Activated CD4-positive, alpha-beta memory T cell treated with anti-CD3 and anti-CD28 coated beads, Interleukin-2, amount 10 ng/mL, durations not matched to agents 7 days and 5 days (primary cell): ENCODE measurements around the gene PPM1H. TPM values are rescaled to one million over a fixed set of nuclear protein-coding genes. Genes with fewer than 3 reads are reported as not detected.

ENCODE experiments used
- CTCF ChIA-PET: fragments of 350-600 bp; sonication (Branson Sonifier 250); formaldehyde crosslinking; loops from one replicate; lab custom pipeline; 2021; ENCODE audit warnings: antibody characterized with exemption, inconsistent platforms; lab: Charles Lee
- POLR2A ChIA-PET: fragments of 350-600 bp; sonication (Branson Sonifier 250); formaldehyde crosslinking; loops from one replicate; lab custom pipeline; 2021; ENCODE audit warnings: antibody characterized with exemption; lab: Charles Lee
- DNase-seq: peaks from one replicate; pipeline ENCODE4 v3.0.0-alpha.2; 2020
- H3K27ac Mint-ChIP-seq: one replicate; pipeline ENCODE4 v1.8.0; 2021; ENCODE audit warnings: mild to moderate bottlenecking, mixed read lengths
- H3K27me3 Mint-ChIP-seq: one replicate; pipeline ENCODE4 v1.8.0; 2021; ENCODE audit warnings: mixed read lengths
- H3K36me3 Mint-ChIP-seq: one replicate; pipeline ENCODE4 v1.8.0; 2021; ENCODE audit warnings: low read depth, mixed read lengths
- H3K4me1 Mint-ChIP-seq: one replicate; pipeline ENCODE4 v1.8.0; 2021; ENCODE audit warnings: mixed read lengths
- H3K4me3 Mint-ChIP-seq: one replicate; pipeline ENCODE4 v1.8.0; 2021; ENCODE audit warnings: mild to moderate bottlenecking, mixed read lengths
- H3K9me3 Mint-ChIP-seq: one replicate; pipeline ENCODE4 v1.8.0; 2021; ENCODE audit warnings: mixed read lengths
- total RNA-seq, 2 experiments: library from RNA; stranded (reverse); gene quantifications; one replicate each; pipeline ENCODE4 v1.2.3, GENCODE V29; 2021

Gene PPM1H
- total RNA-seq, 2 experiments from 2014 or later, result not detected

DNA sequence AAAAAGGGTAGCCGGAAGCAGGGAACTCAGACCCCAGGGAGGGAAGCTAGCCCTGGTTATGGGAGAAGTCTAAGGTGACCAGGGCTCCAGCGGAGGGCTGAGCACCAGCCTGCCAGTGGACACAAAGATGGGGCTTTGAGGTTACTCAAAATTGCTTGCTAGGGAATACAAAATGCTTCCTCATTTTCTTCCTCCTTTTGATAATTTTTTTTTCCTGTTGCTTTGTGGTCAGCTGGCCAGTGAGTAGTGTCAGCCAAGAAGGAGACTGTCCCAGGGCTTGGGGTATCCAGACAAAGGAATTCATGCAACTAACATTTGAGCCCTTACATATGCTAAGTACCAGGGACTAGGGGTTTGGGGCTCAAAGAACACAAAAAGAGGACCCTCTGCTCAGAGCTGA is 206.2 kb downstream of the PPM1H start:
- H3K27ac Mint-ChIP-seq, result no peak overlapping the region
- POLR2A ChIA-PET, result no interaction called here
- no peak overlapping the region for H3K4me3 Mint-ChIP-seq
- no peak for DNase-seq
- H3K36me3 Mint-ChIP-seq, result no peaks in the 10 kb centered on the region
- H3K9me3 Mint-ChIP-seq, result no peaks in the 10 kb centered on the region
- H3K4me1 Mint-ChIP-seq, result peaks cover 7% of the 10 kb centered on the region
- H3K27me3 Mint-ChIP-seq, result peaks cover 3% of the 10 kb centered on the region
- CTCF ChIA-PET, result no interaction called here

DNA sequence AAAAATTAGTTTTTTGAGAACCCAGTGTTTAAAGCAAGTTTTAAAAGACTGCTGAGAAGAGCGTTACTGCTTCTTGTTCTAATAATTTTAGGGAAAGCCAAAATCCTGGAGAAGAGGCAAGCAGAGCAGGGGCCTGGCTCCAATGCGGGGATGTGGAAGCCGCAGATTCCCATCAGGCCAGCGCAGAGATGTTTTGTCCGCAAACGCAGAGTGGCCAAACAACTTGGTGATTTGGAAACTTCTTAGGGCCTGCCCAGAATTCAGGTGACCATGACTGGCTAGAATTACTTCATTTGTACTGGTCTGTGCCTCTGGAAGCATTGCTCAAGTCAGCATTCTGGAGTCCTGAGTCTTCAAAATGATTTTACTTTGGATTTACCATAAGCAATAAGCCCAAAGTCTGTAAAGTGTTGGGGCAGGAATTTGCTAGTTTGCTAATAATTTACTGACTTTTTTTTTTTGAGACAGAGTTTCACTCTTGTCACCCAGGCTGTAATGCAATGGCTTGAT is 208.4 kb downstream of the PPM1H start:
- POLR2A ChIA-PET, result no interaction called here
- no peak for DNase-seq

DNA sequence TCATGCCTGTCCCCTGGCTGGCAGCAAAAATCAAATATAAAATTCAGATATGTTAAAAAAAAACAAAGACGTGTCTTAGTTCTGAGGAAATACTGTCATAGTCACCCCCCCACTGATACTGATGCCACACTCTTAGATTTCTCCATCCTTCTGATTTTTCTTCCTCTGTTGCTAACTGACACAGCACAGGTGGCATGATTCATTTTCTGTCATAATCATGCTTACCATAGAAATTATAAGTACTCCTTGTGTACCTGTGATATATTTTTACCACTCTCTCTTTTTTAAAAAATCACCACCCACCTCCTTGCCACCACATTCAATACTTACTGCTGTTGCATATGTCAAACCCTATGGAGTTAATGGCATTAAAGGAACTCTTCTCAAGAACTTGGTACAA is 209.2 kb downstream of the PPM1H start:
- Mint-ChIP-seq H3K36me3 (no peaks in the 10 kb centered on the region), H3K27me3 (no peaks in the 10 kb centered on the region), H3K4me3 (no peak overlapping the region), H3K4me1 (no peaks in the 10 kb centered on the region), H3K27ac (no peak overlapping the region), H3K9me3 (no peaks in the 10 kb centered on the region)
- ChIA-PET CTCF (no interaction called here), POLR2A (no interaction called here)
- no peak for DNase-seq

More for the DNA sequence above, 208.4 kb downstream of the PPM1H start:
- CTCF ChIA-PET, result no interaction called here
- no peaks in the 10 kb centered on the region for H3K9me3 Mint-ChIP-seq
- H3K27ac Mint-ChIP-seq, result no peak overlapping the region
- H3K36me3 Mint-ChIP-seq, result no peaks in the 10 kb centered on the region
- peaks cover 3% of the 10 kb centered on the region for H3K27me3 Mint-ChIP-seq
- H3K4me1 Mint-ChIP-seq, result no peaks in the 10 kb centered on the region
- H3K4me3 Mint-ChIP-seq, result no peak overlapping the region

DNA sequence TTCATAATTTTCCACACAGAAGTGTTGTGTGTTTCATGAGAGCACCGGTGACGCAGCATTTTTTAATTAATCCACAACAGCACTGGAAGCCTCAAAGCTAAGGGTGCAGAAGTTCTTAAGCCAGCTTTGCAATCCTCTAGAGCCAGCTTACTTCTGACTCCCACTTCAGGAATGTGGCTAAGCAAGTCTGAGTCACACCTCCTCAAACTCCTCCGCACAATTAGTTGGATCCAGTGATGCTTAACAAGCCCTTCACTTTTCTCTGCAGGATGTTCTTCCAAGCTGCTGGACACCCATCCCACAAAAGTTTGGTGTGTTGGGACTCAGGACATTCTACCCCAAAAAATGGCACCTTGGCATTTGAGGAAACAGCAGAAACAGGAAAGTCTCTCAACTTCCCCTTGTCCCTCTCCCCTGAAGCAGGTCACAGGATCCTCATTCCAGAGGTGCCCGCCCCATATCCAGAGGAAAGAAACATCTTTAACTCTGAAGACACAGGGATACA is 210.0 kb downstream of the PPM1H start:
- CTCF ChIA-PET, result no interaction called here
- H3K4me1 Mint-ChIP-seq, result no peaks in the 10 kb centered on the region

DNA sequence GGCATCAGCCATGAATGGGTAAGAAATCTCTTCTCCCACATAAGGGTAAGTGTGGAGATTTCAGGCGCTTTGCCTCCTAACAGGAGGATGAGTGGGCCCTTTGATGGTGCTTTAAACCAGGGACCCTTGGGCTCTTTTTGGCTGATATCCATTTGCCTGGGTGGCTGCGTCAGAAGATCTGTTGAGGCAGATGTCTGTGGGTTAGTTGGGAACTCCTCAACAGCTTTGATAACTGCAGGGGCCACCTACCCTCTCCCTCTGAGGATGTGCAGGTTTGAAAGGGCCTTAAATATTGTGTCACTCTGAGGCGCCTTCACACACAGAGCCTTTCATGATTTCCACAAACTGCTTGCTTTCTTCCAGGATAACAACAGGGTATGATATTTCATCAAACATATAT is 210.7 kb downstream of the PPM1H start:
- Mint-ChIP-seq H3K27ac (no peak overlapping the region), H3K4me1 (no peaks in the 10 kb centered on the region), H3K9me3 (no peaks in the 10 kb centered on the region), H3K27me3 (no peaks in the 10 kb centered on the region), H3K36me3 (no peaks in the 10 kb centered on the region), H3K4me3 (no peak overlapping the region)
- CTCF ChIA-PET, result no interaction called here
- no peak for DNase-seq
- POLR2A ChIA-PET, result no interaction called here

More for the DNA sequence above, 210.0 kb downstream of the PPM1H start:
- Mint-ChIP-seq H3K4me3 (no peak overlapping the region), H3K27ac (no peak overlapping the region), H3K36me3 (no peaks in the 10 kb centered on the region), H3K27me3 (no peaks in the 10 kb centered on the region), H3K9me3 (no peaks in the 10 kb centered on the region)
- no peak for DNase-seq
- POLR2A ChIA-PET, result no interaction called here

DNA sequence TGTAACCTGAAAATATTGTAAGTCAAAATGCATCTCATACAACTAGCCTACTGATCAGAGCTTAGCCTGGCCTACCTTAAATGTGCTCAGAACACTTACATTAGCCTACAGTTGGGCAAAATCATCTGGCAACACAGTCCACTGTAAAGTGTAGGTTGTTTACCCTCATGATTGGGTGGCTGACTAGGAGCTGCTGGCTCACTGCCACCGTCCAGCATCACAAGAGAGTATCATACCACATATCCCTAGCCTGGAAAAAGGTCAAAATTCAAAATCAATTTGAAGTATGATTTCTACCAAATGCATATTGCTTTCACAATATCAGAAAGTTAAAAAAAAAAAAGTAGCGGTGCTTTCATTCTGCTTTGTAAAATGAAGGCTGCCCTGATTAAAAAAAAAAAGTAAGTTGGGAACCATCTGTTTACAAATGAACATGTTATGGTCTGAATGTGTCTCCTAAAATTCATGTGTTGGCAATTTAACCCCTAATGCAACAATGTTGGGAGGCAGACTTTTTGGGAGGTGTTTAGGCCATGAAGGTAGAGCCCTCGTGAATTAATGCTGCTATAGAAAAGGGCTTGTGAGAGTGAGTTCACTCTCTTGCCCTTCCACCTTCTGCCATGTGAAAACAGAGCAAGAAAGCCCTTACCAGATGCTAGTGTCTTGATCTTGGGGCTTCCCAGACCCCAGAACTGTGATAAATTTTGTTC is 211.8 kb downstream of the PPM1H start:
- no peaks in the 10 kb centered on the region for H3K4me1 Mint-ChIP-seq
- H3K4me3 Mint-ChIP-seq, result no peak overlapping the region
- H3K27me3 Mint-ChIP-seq, result no peaks in the 10 kb centered on the region
- POLR2A ChIA-PET, result no interaction called here
- CTCF ChIA-PET, result no interaction called here
- H3K27ac Mint-ChIP-seq, result no peak overlapping the region
- no peaks in the 10 kb centered on the region for H3K36me3 Mint-ChIP-seq
- no peaks in the 10 kb centered on the region for H3K9me3 Mint-ChIP-seq
- DNase-seq, result no peak

DNA sequence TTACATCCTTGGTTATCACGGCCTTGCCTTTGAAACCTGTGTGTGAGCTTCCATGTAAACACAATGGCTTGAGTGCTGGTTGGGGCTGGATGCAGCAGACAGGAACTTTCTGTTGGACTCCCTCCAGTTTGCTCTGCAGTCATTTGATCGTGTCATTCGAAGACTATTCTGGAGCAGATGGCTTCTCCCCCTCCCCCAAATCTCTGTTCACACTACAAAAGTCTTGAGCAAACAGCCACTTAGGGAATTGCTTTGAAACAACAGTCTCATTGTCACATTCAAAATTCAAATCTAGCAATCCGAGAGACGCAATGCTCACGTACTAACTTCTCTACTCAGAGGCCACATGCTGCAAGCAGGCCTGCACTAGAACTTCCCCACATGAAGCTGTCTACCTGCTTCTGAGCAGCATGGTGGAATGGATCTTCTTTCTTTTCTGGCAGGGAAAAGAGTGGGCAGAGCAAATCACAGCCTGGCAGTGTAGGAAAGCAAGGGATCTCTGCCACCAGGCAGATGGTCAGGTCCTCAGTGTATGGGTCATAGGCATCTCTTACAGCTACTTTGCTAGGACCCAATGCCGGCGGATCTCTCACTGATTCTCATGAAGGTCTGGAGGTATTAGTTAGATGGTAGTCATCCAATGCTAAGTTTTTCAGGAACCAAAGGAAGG is 214.2 kb downstream of the PPM1H start:
- POLR2A ChIA-PET, result no interaction called here

DNA sequence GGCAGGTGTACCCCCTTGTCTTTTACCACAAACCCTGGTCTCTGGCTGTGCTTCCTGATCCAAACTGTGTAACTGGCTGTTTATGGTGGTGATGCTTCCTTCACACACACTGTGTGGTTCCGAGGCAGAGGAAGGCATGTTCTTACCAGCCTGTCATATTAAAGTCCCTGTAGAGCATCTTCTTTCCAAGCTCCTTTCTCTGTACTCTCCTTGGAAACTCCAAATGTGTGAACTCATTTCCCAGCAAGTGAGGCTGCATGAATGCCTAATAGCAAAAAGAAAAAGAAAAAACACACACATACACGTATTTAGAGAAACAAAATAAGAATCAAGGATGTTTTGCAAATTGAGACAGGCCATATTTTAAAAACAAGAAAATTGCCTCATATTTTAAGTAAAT is 214.9 kb downstream of the PPM1H start:
- Mint-ChIP-seq H3K36me3 (no peaks in the 10 kb centered on the region), H3K4me3 (no peak overlapping the region), H3K27me3 (no peaks in the 10 kb centered on the region), H3K27ac (no peak overlapping the region), H3K4me1 (no peaks in the 10 kb centered on the region), H3K9me3 (no peaks in the 10 kb centered on the region)
- POLR2A ChIA-PET, result no interaction called here
- CTCF ChIA-PET, result interaction anchor here (1.8 kb wide), 1 partner anchor 9 kb away, joined by 3 read pairs; no protein-coding TSS in a partner anchor
- DNase-seq, result no peak

More for the DNA sequence above, 214.2 kb downstream of the PPM1H start:
- DNase-seq, result no peak
- Mint-ChIP-seq H3K9me3 (no peaks in the 10 kb centered on the region), H3K27me3 (no peaks in the 10 kb centered on the region), H3K4me3 (no peak overlapping the region), H3K36me3 (no peaks in the 10 kb centered on the region), H3K4me1 (no peaks in the 10 kb centered on the region), H3K27ac (no peak overlapping the region)
- CTCF ChIA-PET, result interaction anchor here (1.8 kb wide), 1 partner anchor 10 kb away, joined by 3 read pairs; no protein-coding TSS in a partner anchor

DNA sequence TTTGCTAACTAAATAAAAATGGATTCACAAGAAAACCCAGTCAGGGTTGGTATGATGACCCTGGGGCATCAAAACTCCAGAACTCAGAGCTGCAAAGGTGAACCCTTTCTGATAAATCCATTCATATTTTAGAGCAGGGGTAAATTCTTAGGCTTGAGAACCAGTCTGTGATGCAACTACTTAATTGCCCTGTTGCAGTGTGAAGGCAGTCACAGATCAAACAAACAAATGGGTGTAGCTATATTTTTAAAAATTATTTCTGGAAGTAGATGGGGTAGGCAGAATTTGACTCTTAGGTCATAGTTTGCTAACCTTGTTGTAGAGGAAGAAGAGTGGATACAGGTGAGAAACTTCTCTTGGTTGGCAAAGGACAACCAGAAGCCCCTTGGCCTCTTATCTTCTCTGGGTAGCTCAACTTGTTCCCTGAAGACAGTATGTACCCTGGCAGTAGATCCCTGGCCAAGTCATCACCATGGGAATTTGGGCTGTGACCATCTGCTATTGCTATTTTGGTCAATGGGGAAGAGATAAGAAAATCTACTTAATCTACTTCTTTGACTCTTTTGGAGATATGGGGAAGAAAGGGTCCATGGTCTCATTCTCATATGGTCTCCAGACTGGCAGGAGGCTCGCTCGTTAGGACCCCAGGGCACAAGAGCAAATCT is 216.1 kb downstream of the PPM1H start:
- no peak overlapping the region for H3K4me3 Mint-ChIP-seq
- no peaks in the 10 kb centered on the region for H3K4me1 Mint-ChIP-seq
- no peak overlapping the region for H3K27ac Mint-ChIP-seq
- H3K36me3 Mint-ChIP-seq, result no peaks in the 10 kb centered on the region
- no peaks in the 10 kb centered on the region for H3K27me3 Mint-ChIP-seq
- no peak for DNase-seq
- POLR2A ChIA-PET, result no interaction called here
- H3K9me3 Mint-ChIP-seq, result no peaks in the 10 kb centered on the region
- CTCF ChIA-PET, result no interaction called here

DNA sequence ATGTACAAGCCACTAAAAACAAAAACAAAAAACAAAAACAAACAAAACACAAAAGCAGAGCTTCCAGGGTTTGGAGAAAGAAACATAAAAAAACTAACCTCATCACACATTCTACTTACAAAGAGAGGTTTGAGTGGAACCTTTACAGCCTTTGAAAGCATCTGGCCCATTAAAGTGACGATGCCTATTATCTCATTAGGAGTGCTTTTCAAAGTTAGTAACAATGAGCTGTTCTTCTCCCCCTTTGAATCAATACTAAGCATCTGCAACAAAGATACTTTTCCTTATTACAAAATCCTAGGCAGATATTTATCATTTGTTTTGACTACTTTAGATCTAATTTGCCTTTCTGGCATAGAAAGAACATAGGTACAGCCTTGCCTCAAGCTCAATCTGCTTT is 217.3 kb downstream of the PPM1H start:
- Mint-ChIP-seq H3K4me3 (no peak overlapping the region), H3K9me3 (no peaks in the 10 kb centered on the region), H3K4me1 (no peaks in the 10 kb centered on the region), H3K36me3 (no peaks in the 10 kb centered on the region), H3K27ac (no peak overlapping the region), H3K27me3 (no peaks in the 10 kb centered on the region)
- CTCF ChIA-PET, result no interaction called here
- no peak for DNase-seq
- POLR2A ChIA-PET, result no interaction called here

DNA sequence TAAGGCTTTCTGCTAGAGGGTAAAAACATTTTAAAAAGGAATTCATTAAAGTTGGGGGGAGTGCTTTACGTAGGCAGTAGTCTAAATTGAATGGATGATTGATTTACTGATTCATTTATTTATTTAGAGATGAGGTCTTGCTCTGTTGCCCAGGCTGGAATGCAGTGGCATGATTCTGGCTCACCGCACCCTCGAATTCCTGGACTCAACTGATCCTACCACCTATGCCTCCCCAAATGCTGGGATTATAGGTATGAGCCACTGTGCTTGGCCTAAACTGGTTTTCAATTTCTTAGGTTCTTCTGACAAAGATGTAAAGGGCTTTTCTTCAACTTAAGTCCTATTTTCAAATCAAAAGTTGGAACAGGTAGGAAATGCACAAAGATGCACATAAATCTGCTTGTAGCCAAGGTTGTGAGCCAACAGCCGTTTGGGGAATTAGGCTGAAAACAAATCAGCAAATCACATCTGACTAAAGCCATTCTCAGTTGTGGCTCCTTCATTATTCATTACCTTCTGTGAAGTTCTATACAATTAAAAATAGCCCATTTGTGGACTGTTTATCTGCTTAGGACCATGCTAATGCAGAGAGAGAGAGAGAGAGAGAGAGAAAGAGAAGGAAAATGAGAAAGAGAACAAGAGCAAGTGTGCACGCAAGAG is 218.0 kb downstream of the PPM1H start:
- no peaks in the 10 kb centered on the region for H3K36me3 Mint-ChIP-seq

DNA sequence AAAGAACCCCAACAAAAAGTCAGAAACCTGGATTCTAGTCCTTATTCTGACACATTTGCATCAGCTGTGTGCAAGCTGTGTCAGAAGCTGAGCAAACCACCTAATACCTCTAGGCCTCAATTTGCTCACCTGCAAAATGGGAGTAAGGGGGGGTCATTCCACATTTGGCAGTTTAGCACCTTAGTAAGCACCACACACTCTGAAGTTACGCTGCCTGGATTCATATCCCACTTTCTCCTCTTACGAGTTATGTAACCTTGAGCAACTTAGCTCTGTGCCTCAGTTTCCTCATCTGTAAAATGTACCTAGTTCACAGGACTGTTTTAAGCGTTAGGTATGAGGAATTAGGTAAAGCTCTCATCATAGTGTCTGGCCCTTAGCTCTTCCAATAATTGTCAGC is 218.9 kb downstream of the PPM1H start:
- H3K27ac Mint-ChIP-seq, result no peak overlapping the region
- ChIA-PET POLR2A (no interaction called here), CTCF (no interaction called here)
- no peak overlapping the region for H3K4me3 Mint-ChIP-seq
- no peaks in the 10 kb centered on the region for H3K4me1 Mint-ChIP-seq
- H3K9me3 Mint-ChIP-seq, result no peaks in the 10 kb centered on the region
- no peaks in the 10 kb centered on the region for H3K36me3 Mint-ChIP-seq
- no peak for DNase-seq
- no peaks in the 10 kb centered on the region for H3K27me3 Mint-ChIP-seq

More for the DNA sequence above, 218.0 kb downstream of the PPM1H start:
- ChIA-PET POLR2A (no interaction called here), CTCF (no interaction called here)
- DNase-seq, result no peak
- Mint-ChIP-seq H3K4me1 (no peaks in the 10 kb centered on the region), H3K4me3 (no peak overlapping the region), H3K27me3 (no peaks in the 10 kb centered on the region), H3K9me3 (no peaks in the 10 kb centered on the region), H3K27ac (no peak overlapping the region)
